Neural crest cell (in vitro differentiated cells): ENCODE results near the gene MS4A6A. TPM values are rescaled to one million over a fixed set of nuclear protein-coding genes. Genes with fewer than 3 reads are reported as not detected.

ENCODE experiments used
- DNase-seq: peaks from one replicate; pipeline ENCODE4 v3.0.0; 2021; ENCODE audit warnings: low read depth, mixed read lengths, low spot score
- H3K27ac Mint-ChIP-seq: one replicate; pipeline ENCODE4 v1.8.0; 2021; ENCODE audit warnings: mild to moderate bottlenecking, mixed read lengths; ENCODE audit not compliant: unreplicated experiment
- H3K27me3 Mint-ChIP-seq: 2 replicates; pipeline ENCODE4 v1.8.0; 2021; ENCODE audit warnings: low read depth, mild to moderate bottlenecking, mixed read lengths
- H3K36me3 Mint-ChIP-seq: 2 replicates; pipeline ENCODE4 v1.8.0; 2021; ENCODE audit warnings: low read depth, mild to moderate bottlenecking, mixed read lengths
- H3K4me1 Mint-ChIP-seq: 2 replicates; pipeline ENCODE4 v1.8.0; 2021; ENCODE audit warnings: mixed read lengths
- H3K4me3 Mint-ChIP-seq: one replicate; pipeline ENCODE4 v1.8.0; 2021; ENCODE audit warnings: mild to moderate bottlenecking, mixed read lengths
- H3K9me3 Mint-ChIP-seq: 2 replicates; pipeline ENCODE4 v1.8.0; 2021; ENCODE audit warnings: mixed read lengths
- total RNA-seq: library from RNA; stranded (reverse); gene quantifications from 2 replicates; pipeline ENCODE4 v1.2.1, GENCODE V29; 2021
- TF ChIP-seq, protein P1 (sequence below): fragments of 200-600 bp; sonication (generic); conservative IDR thresholded peaks from 2 replicates; pipeline ENCODE4 v1.5.0; 2021; ENCODE audit warnings: antibody characterized with exemption, mild to moderate bottlenecking

The MS4A6A gene
- total RNA-seq, 1 donor from 2014 or later = not detected

DNA sequence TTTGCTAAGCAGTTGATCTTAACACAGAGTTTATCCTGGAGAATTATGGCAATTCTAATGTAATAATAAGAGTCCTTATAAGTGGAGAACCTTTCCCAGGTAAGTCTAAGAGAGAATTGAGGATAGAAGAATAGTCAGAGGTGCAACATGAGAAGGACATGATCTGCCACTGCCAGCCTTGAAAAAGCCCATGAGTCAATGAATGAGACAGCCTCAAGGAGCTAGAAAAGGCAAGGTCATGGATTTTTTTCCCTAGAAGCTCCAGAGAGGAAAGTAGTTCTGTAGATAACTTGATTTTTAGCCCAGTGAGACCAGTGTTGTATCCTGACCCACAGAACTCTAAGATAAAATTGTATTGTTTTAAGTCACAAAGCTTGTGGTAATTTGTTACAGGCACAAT, 16.9 kb downstream of the MS4A6A start:
- DNase-seq = no peak
- Mint-ChIP-seq H3K27ac (no peak overlapping the region), H3K27me3 (no peaks in the 10 kb centered on the region), H3K9me3 (peaks cover 12% of the 10 kb centered on the region), H3K4me3 (no peak overlapping the region), H3K36me3 (peaks cover 3% of the 10 kb centered on the region), H3K4me1 (no peaks in the 10 kb centered on the region)
- TF ChIP-seq, protein P1, sequence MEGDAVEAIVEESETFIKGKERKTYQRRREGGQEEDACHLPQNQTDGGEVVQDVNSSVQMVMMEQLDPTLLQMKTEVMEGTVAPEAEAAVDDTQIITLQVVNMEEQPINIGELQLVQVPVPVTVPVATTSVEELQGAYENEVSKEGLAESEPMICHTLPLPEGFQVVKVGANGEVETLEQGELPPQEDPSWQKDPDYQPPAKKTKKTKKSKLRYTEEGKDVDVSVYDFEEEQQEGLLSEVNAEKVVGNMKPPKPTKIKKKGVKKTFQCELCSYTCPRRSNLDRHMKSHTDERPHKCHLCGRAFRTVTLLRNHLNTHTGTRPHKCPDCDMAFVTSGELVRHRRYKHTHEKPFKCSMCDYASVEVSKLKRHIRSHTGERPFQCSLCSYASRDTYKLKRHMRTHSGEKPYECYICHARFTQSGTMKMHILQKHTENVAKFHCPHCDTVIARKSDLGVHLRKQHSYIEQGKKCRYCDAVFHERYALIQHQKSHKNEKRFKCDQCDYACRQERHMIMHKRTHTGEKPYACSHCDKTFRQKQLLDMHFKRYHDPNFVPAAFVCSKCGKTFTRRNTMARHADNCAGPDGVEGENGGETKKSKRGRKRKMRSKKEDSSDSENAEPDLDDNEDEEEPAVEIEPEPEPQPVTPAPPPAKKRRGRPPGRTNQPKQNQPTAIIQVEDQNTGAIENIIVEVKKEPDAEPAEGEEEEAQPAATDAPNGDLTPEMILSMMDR = no peak

DNA sequence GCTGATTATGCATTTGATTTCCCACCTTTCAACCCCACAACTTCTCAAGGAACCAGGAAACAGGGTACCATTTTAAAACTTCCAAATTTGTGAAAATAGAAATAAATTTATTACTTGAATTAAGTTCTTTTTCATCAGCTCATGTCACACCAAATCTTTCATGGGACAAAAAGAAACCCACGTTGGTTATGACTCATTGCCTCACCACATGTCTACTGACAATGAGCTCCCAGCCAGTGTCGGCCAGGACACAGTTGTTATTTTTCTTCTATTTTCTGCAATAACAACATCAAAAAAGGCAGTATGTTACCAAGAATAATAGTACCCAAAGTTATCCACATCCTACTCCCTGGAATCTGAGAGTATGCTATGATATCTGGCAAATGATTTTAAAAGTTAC, 17.3 kb downstream of the MS4A6A start:
- no peak for DNase-seq
- Mint-ChIP-seq H3K27ac (no peak overlapping the region), H3K4me1 (no peaks in the 10 kb centered on the region), H3K36me3 (peaks cover 3% of the 10 kb centered on the region), H3K4me3 (no peak overlapping the region), H3K27me3 (no peaks in the 10 kb centered on the region), H3K9me3 (peaks cover 11% of the 10 kb centered on the region)
- TF ChIP-seq, protein P1 = no peak

DNA sequence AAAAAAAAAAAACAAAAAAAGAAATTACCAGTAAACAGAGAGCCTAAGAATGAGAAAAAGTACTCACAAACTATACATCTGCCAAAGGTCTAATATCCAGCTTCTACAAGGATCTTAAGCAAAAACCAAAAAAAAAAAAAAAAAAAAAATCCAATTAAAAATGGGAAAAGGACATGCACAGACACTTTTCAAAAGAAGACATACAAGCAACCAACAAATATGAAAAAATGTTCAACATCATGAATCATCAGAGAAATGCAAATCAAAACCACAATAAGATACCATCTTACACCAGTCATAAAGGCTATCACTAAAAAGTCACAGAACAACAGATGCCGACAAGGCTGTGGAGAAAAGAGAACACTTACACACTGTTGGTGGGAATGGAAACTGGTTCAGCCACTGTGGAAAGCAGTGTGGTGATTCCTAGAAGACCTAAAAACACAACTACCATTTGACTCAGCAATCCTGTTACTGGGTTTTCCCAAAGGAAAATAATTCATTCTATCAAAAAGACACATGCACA, 18.3 kb downstream of the MS4A6A start:
- TF ChIP-seq, protein P1 = no peak
- H3K27me3 Mint-ChIP-seq = no peaks in the 10 kb centered on the region
- peaks cover 6% of the 10 kb centered on the region for H3K9me3 Mint-ChIP-seq
- DNase-seq = no peak
- H3K36me3 Mint-ChIP-seq = peaks cover 3% of the 10 kb centered on the region
- H3K4me1 Mint-ChIP-seq = no peaks in the 10 kb centered on the region
- H3K4me3 Mint-ChIP-seq = no peak overlapping the region
- no peak overlapping the region for H3K27ac Mint-ChIP-seq

DNA sequence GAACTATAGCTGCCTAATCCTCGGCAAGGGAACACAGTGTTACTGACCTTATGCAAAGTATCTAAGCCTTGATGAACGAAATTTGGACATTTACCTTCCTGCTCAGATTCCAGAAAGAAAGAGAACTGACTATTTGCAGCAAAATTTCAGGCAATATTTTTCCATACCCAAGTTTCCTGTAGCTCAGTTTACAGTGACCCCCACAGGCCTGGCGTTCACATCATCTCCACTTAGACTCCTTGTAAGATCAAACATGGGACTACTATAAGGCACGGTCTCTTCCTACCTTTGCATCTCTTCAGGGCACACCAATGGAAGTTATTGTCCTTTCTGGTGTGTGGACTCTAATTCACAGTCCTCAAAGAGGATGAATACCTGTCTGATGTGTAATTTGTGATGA, 21.1 kb downstream of the MS4A6A start:
- Mint-ChIP-seq H3K4me1 (no peaks in the 10 kb centered on the region), H3K27ac (no peak overlapping the region), H3K4me3 (no peak overlapping the region), H3K9me3 (peaks cover 3% of the 10 kb centered on the region), H3K27me3 (peaks cover 4% of the 10 kb centered on the region), H3K36me3 (peaks cover 3% of the 10 kb centered on the region)
- TF ChIP-seq, protein P1 = no peak
- DNase-seq = no peak

DNA sequence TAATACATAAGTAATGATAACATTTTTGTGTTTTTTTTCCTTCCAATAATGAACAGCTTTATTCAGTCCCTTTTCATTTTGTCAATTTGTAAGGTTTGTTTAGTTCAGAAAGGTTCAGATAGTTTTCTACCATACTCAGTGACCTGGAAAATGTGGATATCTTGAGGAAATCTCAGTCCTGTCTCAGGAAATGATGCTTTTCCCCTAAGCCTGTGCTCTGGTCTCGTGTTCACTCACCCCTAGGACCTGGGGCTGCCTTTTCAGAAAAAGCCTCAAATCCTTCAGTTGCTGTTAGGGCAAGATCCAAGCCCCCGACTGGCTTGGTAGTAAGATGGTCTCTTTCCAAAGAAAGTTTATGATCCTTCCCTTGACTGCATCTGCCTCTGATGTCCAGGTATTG, 21.8 kb downstream of the MS4A6A start:
- Mint-ChIP-seq H3K27ac (no peak overlapping the region), H3K36me3 (peaks cover 3% of the 10 kb centered on the region), H3K4me3 (no peak overlapping the region), H3K9me3 (peaks cover 3% of the 10 kb centered on the region), H3K27me3 (peaks cover 4% of the 10 kb centered on the region), H3K4me1 (no peaks in the 10 kb centered on the region)
- no peak for DNase-seq
- TF ChIP-seq, protein P1 = no peak
